NCI-H345 treated with DMSO at 0.1 percent for 48 hours (cell line): ENCODE measurements around the gene ABL2.
"Not testable (repeated sequence)": the region's sequence is repeated elsewhere in the genome, so short reads cannot be mapped to it uniquely, and the experiment has no call there.

Source experiments
- DNase-seq: peaks from one replicate; lab custom pipeline; 2025; ENCODE audit not compliant: unreplicated experiment; lab: John Stamatoyannopoulos, UW

ABL2 gene

GRCh38 chr1:179229214-179230140 lies at the start of gene ABL2:
Gene ABL2, minus strand, starts transcription at chr1:179229677. Its CDS starts 280 bp downstream, at chr1:179229397.
- DNase-seq: peak; percentile 43

- no peak for DNase-seq
Measured at GRCh38 chr1:179278920-179279319, 49.4 kb upstream of the ABL2 start.

- DNase-seq: not testable (repeated sequence)
Measured at GRCh38 chr1:179274424-179274823, 44.9 kb upstream of the ABL2 start.

GRCh38 chr1:179269071-179269470 lies 39.6 kb upstream of the ABL2 start:
- DNase-seq: no peak

GRCh38 chr1:179264507-179264906 lies 35.0 kb upstream of the ABL2 start:
- DNase-seq: no peak

- DNase-seq: no peak
Measured at GRCh38 chr1:179263121-179263520, 33.6 kb upstream of the ABL2 start.

GRCh38 chr1:179262183-179262582 lies 32.7 kb upstream of the ABL2 start:
- no peak for DNase-seq

- DNase-seq: no peak
Measured at GRCh38 chr1:179253286-179253972, 24.0 kb upstream of the ABL2 start.

- DNase-seq: no peak
Measured at GRCh38 chr1:179252606-179253005, 23.1 kb upstream of the ABL2 start.

GRCh38 chr1:179251675-179252074 lies 22.2 kb upstream of the ABL2 start:
- no peak for DNase-seq

- DNase-seq: no peak
Measured at GRCh38 chr1:179247923-179248322, 18.4 kb upstream of the ABL2 start.

GRCh38 chr1:179245426-179245825 lies 15.9 kb upstream of the ABL2 start:
- DNase-seq: not testable (repeated sequence)

GRCh38 chr1:179241530-179242097 lies 12.1 kb upstream of the ABL2 start:
- DNase-seq: no peak

- no peak for DNase-seq
Measured at GRCh38 chr1:179237222-179237621, 7.7 kb upstream of the ABL2 start.

GRCh38 chr1:179234863-179235262 lies 5.4 kb upstream of the ABL2 start:
- no peak for DNase-seq

GRCh38 chr1:179231923-179232322 lies 2.4 kb upstream of the ABL2 start:
- DNase-seq: no peak

- DNase-seq: no peak
Measured at GRCh38 chr1:179230721-179231120, 1.2 kb upstream of the ABL2 start.

- no peak for DNase-seq
Measured at GRCh38 chr1:179230251-179230650, 774 bp upstream of the ABL2 start.

GRCh38 chr1:179228783-179229213 lies 679 bp downstream of the ABL2 start:
- peak; percentile 36 for DNase-seq

GRCh38 chr1:179226738-179227137 lies 2.7 kb downstream of the ABL2 start:
- no peak for DNase-seq

GRCh38 chr1:179224466-179224865 lies 5.0 kb downstream of the ABL2 start:
- not testable (repeated sequence) for DNase-seq

GRCh38 chr1:179221121-179221520 lies 8.4 kb downstream of the ABL2 start:
- DNase-seq: not testable (repeated sequence)
